ENCODE results near the gene CNTN1.

DNA sequence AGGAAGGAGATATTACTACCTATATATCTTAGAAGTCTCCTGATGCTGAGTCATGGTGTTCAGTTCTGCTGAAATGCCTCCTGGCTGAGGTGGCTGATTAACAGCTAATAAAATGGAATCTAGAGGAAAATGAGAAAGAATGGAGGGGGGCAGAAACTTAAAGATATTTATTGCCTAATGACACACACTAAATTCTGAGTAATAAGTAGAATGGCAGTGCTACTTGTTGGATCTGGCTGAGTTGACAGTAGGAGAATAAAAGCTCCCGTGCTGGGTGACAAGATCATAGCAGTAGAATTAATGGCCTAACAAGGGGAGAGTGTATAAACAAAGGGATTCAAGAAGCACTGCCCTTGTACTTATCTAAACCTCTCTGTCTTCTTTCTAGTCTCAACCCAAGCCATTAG lies 137.5 kb downstream of the CNTN1 start:
- TF ChIP-seq POLR2A (IDR thresholded peaks at IDR 0.05; ENCODE audit: low read depth, low read length), result no peak
- TF ChIP-seq TAF1 (IDR thresholded peaks at IDR 0.05; ENCODE audit: borderline replicate concordance, low read depth, low read length), result no peak
